Measurements from ENCODE around the gene MCCD1. TPM values are rescaled to one million over a fixed set of nuclear protein-coding genes. Genes with fewer than 3 reads are reported as not detected.
A peak's percentile ranks its signal among the peaks of the same experiment; 100 is the strongest.

The MCCD1 gene
- total and polyA plus RNA-seq, 2 donors from 2014 or later: 3.5 to 325 TPM

DNA sequence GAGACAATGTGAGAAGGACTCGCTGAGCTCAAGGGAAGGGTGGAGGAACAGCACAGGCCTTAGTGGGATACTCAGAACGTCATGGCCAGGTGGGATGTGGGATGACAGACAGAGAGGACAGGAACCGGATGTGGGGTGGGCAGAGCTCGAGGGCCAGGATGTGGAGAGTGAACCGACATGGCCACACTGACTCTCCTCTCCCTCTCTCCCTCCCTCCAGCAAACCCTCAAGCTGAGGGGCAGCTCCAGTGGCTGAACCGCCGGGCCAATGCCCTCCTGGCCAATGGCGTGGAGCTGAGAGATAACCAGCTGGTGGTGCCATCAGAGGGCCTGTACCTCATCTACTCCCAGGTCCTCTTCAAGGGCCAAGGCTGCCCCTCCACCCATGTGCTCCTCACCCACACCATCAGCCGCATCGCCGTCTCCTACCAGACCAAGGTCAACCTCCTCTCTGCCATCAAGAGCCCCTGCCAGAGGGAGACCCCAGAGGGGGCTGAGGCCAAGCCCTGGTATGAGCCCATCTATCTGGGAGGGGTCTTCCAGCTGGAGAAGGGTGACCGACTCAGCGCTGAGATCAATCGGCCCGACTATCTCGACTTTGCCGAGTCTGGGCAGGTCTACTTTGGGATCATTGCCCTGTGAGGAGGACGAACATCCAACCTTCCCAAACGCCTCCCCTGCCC, 48.3 kb downstream of the MCCD1 start:
- DNase-seq: no peak
- no peak for FAIRE-seq
- H3K27ac ChIP-seq (ENCODE audit: low read depth in 2 of 2, low read length in 2 of 2): no peak overlapping the region
- intact Hi-C loops (cut with DNase I): no loop called here
- no peaks in the 10 kb centered on the region for H3K36me3 ChIP-seq (ENCODE audit: control insufficient read depth in 2 of 3, insufficient read depth in 3 of 3, low read length in 3 of 3)
- no peak overlapping the region for H3K4me3 ChIP-seq (ENCODE audit: low read length in 3 of 3)
- no peaks in the 10 kb centered on the region for H3K9me3 ChIP-seq (ENCODE audit: control insufficient read depth in 2 of 3, insufficient read depth in 1 of 3, low read length in 3 of 3)
- no peaks in the 10 kb centered on the region for H3K27me3 ChIP-seq (ENCODE audit: control insufficient read depth, insufficient read depth, low read length)
- TF ChIP-seq, protein P1, sequence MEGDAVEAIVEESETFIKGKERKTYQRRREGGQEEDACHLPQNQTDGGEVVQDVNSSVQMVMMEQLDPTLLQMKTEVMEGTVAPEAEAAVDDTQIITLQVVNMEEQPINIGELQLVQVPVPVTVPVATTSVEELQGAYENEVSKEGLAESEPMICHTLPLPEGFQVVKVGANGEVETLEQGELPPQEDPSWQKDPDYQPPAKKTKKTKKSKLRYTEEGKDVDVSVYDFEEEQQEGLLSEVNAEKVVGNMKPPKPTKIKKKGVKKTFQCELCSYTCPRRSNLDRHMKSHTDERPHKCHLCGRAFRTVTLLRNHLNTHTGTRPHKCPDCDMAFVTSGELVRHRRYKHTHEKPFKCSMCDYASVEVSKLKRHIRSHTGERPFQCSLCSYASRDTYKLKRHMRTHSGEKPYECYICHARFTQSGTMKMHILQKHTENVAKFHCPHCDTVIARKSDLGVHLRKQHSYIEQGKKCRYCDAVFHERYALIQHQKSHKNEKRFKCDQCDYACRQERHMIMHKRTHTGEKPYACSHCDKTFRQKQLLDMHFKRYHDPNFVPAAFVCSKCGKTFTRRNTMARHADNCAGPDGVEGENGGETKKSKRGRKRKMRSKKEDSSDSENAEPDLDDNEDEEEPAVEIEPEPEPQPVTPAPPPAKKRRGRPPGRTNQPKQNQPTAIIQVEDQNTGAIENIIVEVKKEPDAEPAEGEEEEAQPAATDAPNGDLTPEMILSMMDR (IDR thresholded peaks at IDR 0.05; ENCODE audit: borderline replicate concordance, extremely low read depth, insufficient read depth): no peak
- no peak overlapping the region for H3K9ac ChIP-seq (ENCODE audit: low read length in 3 of 3)
- peaks cover 0 to 7% (median 5%) of the 10 kb centered on the region in 3 donors for H3K4me1 ChIP-seq (ENCODE audit: control insufficient read depth in 2 of 3, insufficient read depth in 2 of 3, low read depth in 1 of 3, low read length in 3 of 3)

DNA sequence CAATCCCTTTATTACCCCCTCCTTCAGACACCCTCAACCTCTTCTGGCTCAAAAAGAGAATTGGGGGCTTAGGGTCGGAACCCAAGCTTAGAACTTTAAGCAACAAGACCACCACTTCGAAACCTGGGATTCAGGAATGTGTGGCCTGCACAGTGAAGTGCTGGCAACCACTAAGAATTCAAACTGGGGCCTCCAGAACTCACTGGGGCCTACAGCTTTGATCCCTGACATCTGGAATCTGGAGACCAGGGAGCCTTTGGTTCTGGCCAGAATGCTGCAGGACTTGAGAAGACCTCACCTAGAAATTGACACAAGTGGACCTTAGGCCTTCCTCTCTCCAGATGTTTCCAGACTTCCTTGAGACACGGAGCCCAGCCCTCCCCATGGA, 48.8 kb downstream of the MCCD1 start:
- Histone ChIP-seq H3K4me3 (ENCODE audit: low read length in 3 of 3) (no peak overlapping the region), H3K9ac (ENCODE audit: low read length in 3 of 3) (no peak overlapping the region), H3K27ac (ENCODE audit: low read depth in 2 of 2, low read length in 2 of 2) (no peak overlapping the region), H3K27me3 (ENCODE audit: control insufficient read depth, insufficient read depth, low read length) (no peaks in the 10 kb centered on the region), H3K9me3 (ENCODE audit: control insufficient read depth in 2 of 3, insufficient read depth in 1 of 3, low read length in 3 of 3) (no peaks in the 10 kb centered on the region), H3K36me3 (ENCODE audit: control insufficient read depth in 2 of 3, insufficient read depth in 3 of 3, low read length in 3 of 3) (no peaks in the 10 kb centered on the region), H3K4me1 (ENCODE audit: control insufficient read depth in 2 of 3, insufficient read depth in 2 of 3, low read depth in 1 of 3, low read length in 3 of 3) (peaks cover 0 to 7% (median 5%) of the 10 kb centered on the region in 3 donors)
- TF ChIP-seq, protein P1 (IDR thresholded peaks at IDR 0.05; ENCODE audit: borderline replicate concordance, extremely low read depth, insufficient read depth): no peak
- FAIRE-seq (no peak), DNase-seq (no peak)
- intact Hi-C loops (cut with DNase I): no loop called here

DNA sequence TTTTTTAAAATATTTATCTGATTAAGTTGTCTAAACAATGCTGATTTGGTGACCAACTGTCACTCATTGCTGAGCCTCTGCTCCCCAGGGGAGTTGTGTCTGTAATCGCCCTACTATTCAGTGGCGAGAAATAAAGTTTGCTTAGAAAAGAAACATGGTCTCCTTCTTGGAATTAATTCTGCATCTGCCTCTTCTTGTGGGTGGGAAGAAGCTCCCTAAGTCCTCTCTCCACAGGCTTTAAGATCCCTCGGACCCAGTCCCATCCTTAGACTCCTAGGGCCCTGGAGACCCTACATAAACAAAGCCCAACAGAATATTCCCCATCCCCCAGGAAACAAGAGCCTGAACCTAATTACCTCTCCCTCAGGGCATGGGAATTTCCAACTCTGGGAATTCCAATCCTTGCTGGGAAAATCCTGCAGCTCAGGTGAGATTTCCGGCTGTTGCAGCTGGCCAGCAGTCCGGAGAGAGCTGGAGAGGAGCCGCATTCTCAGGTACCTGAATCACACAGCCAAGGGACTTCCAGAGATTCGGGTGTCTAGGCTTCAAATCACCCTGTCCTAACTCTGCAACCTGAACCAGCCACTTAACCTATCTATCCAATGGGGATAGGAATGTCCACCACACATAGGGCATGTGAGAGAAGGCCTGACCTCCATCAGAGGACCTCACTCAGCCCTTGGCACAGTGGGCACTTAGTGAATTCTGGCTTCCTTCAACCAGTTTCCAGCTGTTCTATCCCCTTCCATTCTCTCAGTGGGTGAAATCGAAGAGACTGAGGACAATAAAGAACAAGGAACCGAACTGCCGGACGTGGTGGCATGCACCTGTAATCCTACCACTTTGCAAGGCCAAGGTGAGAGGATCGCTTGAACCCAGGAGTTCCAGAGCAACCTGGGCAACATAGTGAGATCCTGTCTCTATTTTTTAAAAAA, 49.7 kb downstream of the MCCD1 start:
- peaks cover 0 to 7% (median 5%) of the 10 kb centered on the region in 3 donors for H3K4me1 ChIP-seq (ENCODE audit: control insufficient read depth in 2 of 3, insufficient read depth in 2 of 3, low read depth in 1 of 3, low read length in 3 of 3)
- H3K4me3 ChIP-seq (ENCODE audit: low read length in 3 of 3): no peak overlapping the region
- no peaks in the 10 kb centered on the region for H3K27me3 ChIP-seq (ENCODE audit: control insufficient read depth, insufficient read depth, low read length)
- no peak for FAIRE-seq
- TF ChIP-seq, protein P1 (IDR thresholded peaks at IDR 0.05; ENCODE audit: borderline replicate concordance, extremely low read depth, insufficient read depth): no peak
- DNase-seq: peak in 2 of 5 donors; percentile 46 to 50
- no peak overlapping the region for H3K9ac ChIP-seq (ENCODE audit: low read length in 3 of 3)
- intact Hi-C loops (cut with DNase I): no loop called here
- H3K9me3 ChIP-seq (ENCODE audit: control insufficient read depth in 2 of 3, insufficient read depth in 1 of 3, low read length in 3 of 3): no peaks in the 10 kb centered on the region
- no peak overlapping the region for H3K27ac ChIP-seq (ENCODE audit: low read depth in 2 of 2, low read length in 2 of 2)
- H3K36me3 ChIP-seq (ENCODE audit: control insufficient read depth in 2 of 3, insufficient read depth in 3 of 3, low read length in 3 of 3): no peaks in the 10 kb centered on the region
